GM12878 (cell line): Measurements from ENCODE around the gene DCTN2. TPM values are rescaled to one million over a fixed set of nuclear protein-coding genes. Genes with fewer than 3 reads are reported as not detected.

ENCODE experiments used
- ATAC-seq: fragments of 200-7000 bp; cut with Tn5 transposase; 3 replicates; pipeline ENCODE4 v1.9.1; 2020; ENCODE audit warnings: mild to moderate bottlenecking, moderate library complexity
- BruUV-seq: library from RNA; stranded (reverse); fragments of 400-500 nt; replicated peaks from 2 replicates; lab custom pipeline; 2021; lab: Mats Ljungman, UMichigan
- CTCF ChIA-PET: fragments of 300-600 bp; sonication (Branson Sonifier 250); formaldehyde crosslinking; extraction: SDS; loops from one replicate; lab custom pipeline; 2021; ENCODE audit warnings: inconsistent platforms; lab: Yijun Ruan, JAX
- POLR2A ChIA-PET: fragments of 350-600 bp; formaldehyde crosslinking; extraction: SDS; loops from one replicate; lab custom pipeline; 2021; ENCODE audit warnings: inconsistent platforms; lab: Charles Lee
- RAD21 ChIA-PET: fragments of 300-600 bp; sonication (Branson Sonifier 250); formaldehyde crosslinking; loops from one replicate; lab custom pipeline; 2023; ENCODE audit warnings: antibody characterized with exemption; ENCODE audit not compliant: unreplicated experiment; lab: Charles Lee
- SMC1A ChIA-PET: fragments of 300-600 bp; sonication (Branson Sonifier 250); formaldehyde crosslinking; loops from one replicate; lab custom pipeline; 2023; ENCODE audit not compliant: unreplicated experiment, uncharacterized antibody; lab: Charles Lee
- DNase-seq: peaks from one replicate; pipeline ENCODE4 v3.0.0-alpha.2; 2011; ENCODE audit warnings: low read depth, low spot score
- FAIRE-seq: peaks from 3 replicates; lab custom pipeline; 2011; peaks lifted over from hg19 to GRCh38; lab: Jason Lieb, UNC
- H2AFZ ChIP-seq: 2 replicates; pipeline ENCODE4 v1.6.0; 2011; ENCODE audit warnings: low read depth, low read length, control low read depth; ENCODE audit not compliant: control insufficient read depth
- H3K27ac ChIP-seq: 2 replicates; pipeline ENCODE4 v1.5.1; 2011; ENCODE audit warnings: control low read depth; ENCODE audit not compliant: control insufficient read depth, insufficient read depth
- H3K27me3 ChIP-seq, 2 experiments: replicated peaks in 1 of 2; 2 replicates each; pipeline versions ENCODE4 v1.6.0 to v1.6.1; 2011; ENCODE audit warnings: low read length in 1 of 2; ENCODE audit not compliant: control insufficient read depth in 2 of 2, insufficient read depth in 2 of 2
- H3K36me3 ChIP-seq, 2 experiments: 2 replicates each; pipeline ENCODE4 v1.5.1; 2011; ENCODE audit warnings: low read length in 1 of 2; ENCODE audit not compliant: control insufficient read depth in 2 of 2, insufficient read depth in 2 of 2
- H3K4me1 ChIP-seq: 2 replicates; pipeline ENCODE4 v1.6.1; 2011; ENCODE audit warnings: mild to moderate bottlenecking, low read length, moderate library complexity, mixed read lengths; ENCODE audit not compliant: control insufficient read depth, insufficient read depth
- H3K4me2 ChIP-seq: 2 replicates; pipeline ENCODE4 v1.6.0; 2011; ENCODE audit warnings: control low read depth; ENCODE audit not compliant: control insufficient read depth, insufficient read depth
- H3K4me3 ChIP-seq: fragments of 200-600 bp; sonication (generic); 2 replicates; pipeline ENCODE4 v1.5.1; 2016
- H3K79me2 ChIP-seq: 2 replicates; pipeline ENCODE4 v1.6.0; 2011; ENCODE audit warnings: low read length; ENCODE audit not compliant: control insufficient read depth, insufficient read depth
- H3K9ac ChIP-seq: 2 replicates; pipeline ENCODE4 v1.8.0; 2011; ENCODE audit warnings: low read length, control low read depth, mixed read lengths; ENCODE audit not compliant: control insufficient read depth, insufficient read depth
- H3K9me3 ChIP-seq: replicated peaks from 3 replicates; pipeline ENCODE4 v1.5.1; 2011; ENCODE audit warnings: mild to moderate bottlenecking, low read length; ENCODE audit not compliant: control insufficient read depth, insufficient read depth
- H4K20me1 ChIP-seq: 2 replicates; pipeline ENCODE4 v1.6.0; 2011; ENCODE audit not compliant: control insufficient read depth, insufficient read depth
- BMI1 ChIP-seq: fragments of 450-650 bp; IDR thresholded peaks from 2 replicates; pipeline ENCODE4 v1.6.1; 2016; ENCODE audit warnings: mild to moderate bottlenecking, moderate library complexity, borderline replicate concordance
- FOXK2 ChIP-seq: fragments of 450-650 bp; IDR thresholded peaks from 2 replicates; pipeline ENCODE4 v1.6.1; 2017; ENCODE audit warnings: mild to moderate bottlenecking, moderate library complexity
- NBN ChIP-seq: fragments of 450-650 bp; IDR thresholded peaks from 2 replicates; pipeline ENCODE4 v1.6.1; 2016
- TCF12 ChIP-seq: IDR thresholded peaks from 2 replicates; pipeline ENCODE4 v1.6.1; 2011; ENCODE audit warnings: low read depth, mild to moderate bottlenecking, low read length
- WGBS: methylation state at CpG from one replicate; pipeline ENCODE4 v1.1.6; 2016; ENCODE audit warnings: low lambda C conversion rate; ENCODE audit not compliant: insufficient replicate concordance, insufficient coverage; ENCODE audit errors: missing lambda C conversion rate; 5-methylcytosine and 5-hydroxymethylcytosine counted together
- in situ Hi-C: fragments of 300-500 bp; cut with MboI; formaldehyde crosslinking; loops from 9 replicates; pipeline ENCODE4 v1.14.3; 2018; ENCODE audit warnings: mixed read lengths
- intact Hi-C: fragments of 100-400 bp; cut with micrococcal nuclease; formaldehyde crosslinking; loops from one replicate; pipeline ENCODE4 v1.14.2; 2022; ENCODE audit not compliant: unreplicated experiment
- polyA plus RNA-seq, 11 experiments: library from polyadenylated mRNA; depleted of rRNA in 4 of 11; unstranded in 6 of 11; stranded (reverse) in 5 of 11; fragments of >200 nt; fragmentation: Nextera tagmentation in 4 of 11; fragmentation: Illumina TruSeq in 1 of 11; extraction: Ambion mirVana in 4 of 11; extraction: Trizol in 1 of 11; gene quantifications; 1 replicate in 1 of 11; 2 replicates in 10 of 11; pipeline versions ENCODE4 v1.2.1 to v1.2.3, GENCODE V29; 2011 to 2016; ENCODE audit warnings: inconsistent platforms in 2 of 11, missing spikeins in 2 of 11, low read depth in 1 of 11
- total RNA-seq, 4 experiments: library from RNA; depleted of rRNA in 3 of 4; stranded (reverse); fragments of >200 nt in 3 of 4; fragmentation: Illumina TruSeq in 1 of 4; extraction: Trizol in 1 of 4; gene quantifications; 2 replicates each; pipeline versions ENCODE4 v1.2.1 to v1.2.3, GENCODE V29; 2013 to 2021
- TF ChIP-seq, protein P1 (sequence below): fragments of 450-650 bp; IDR thresholded peaks from 2 replicates; pipeline ENCODE4 v1.6.1; 2017; ENCODE audit warnings: mild to moderate bottlenecking, moderate library complexity
- TF ChIP-seq, protein P2 (sequence below): fragments of 450-650 bp; formaldehyde crosslinking; IDR thresholded peaks from 2 replicates; pipeline ENCODE4 v1.4.0; 2022; ENCODE audit warnings: mild to moderate bottlenecking, moderate library complexity
- TF ChIP-seq, protein P3 (sequence below): fragments of 450-650 bp; IDR thresholded peaks from 2 replicates; pipeline ENCODE4 v1.6.1; 2016; ENCODE audit warnings: mild to moderate bottlenecking, moderate library complexity, borderline replicate concordance

DCTN2 gene
- total and polyA plus RNA-seq, 10 of the 15 experiments (the other 5 are each of a cell fraction or from before 2014, with no cell fraction given), result 32.3 to 171 (median 100) TPM

DNA sequence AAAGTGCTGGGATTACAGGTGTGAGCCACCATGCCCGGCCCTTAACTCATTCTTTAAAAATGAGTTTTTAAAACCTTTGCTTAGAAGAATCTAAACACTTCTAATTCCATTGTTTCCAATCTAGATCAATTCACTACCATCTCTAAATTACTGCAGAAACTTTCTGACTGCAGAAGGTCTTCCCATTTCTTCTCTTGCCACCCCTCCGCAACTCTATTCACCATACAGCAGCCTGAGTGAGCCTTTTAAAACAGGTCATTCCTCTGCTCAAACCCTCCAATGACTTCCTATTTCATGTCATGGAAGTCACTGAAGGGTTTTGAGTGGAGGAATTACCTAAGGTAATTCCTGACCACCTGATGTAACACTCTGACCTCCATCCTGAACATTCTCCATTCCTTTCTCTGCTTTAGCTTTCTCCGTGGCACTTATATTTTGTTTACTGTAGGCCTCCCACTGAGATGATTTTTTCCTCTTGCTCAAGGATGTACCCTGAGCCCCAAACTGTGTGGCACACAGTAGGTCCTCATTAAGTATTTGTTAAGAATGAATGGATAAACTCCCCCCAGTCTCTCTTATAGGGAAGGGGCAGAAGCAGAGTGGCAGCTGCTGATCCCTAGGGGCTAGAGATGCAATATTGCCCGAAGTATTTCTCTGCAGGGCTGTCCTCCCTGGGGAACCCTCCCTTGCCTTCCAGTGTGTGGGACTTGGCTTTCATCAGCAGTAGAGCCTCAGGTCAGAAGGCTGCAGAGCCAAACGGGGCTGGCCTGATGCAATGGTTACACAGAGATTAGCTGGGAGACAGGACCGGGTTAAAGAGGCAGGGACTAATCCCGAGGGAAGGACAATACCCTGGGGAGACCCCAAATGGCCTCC, 27.8 kb downstream of the DCTN2 start (continued):
- TF ChIP-seq, protein P1, sequence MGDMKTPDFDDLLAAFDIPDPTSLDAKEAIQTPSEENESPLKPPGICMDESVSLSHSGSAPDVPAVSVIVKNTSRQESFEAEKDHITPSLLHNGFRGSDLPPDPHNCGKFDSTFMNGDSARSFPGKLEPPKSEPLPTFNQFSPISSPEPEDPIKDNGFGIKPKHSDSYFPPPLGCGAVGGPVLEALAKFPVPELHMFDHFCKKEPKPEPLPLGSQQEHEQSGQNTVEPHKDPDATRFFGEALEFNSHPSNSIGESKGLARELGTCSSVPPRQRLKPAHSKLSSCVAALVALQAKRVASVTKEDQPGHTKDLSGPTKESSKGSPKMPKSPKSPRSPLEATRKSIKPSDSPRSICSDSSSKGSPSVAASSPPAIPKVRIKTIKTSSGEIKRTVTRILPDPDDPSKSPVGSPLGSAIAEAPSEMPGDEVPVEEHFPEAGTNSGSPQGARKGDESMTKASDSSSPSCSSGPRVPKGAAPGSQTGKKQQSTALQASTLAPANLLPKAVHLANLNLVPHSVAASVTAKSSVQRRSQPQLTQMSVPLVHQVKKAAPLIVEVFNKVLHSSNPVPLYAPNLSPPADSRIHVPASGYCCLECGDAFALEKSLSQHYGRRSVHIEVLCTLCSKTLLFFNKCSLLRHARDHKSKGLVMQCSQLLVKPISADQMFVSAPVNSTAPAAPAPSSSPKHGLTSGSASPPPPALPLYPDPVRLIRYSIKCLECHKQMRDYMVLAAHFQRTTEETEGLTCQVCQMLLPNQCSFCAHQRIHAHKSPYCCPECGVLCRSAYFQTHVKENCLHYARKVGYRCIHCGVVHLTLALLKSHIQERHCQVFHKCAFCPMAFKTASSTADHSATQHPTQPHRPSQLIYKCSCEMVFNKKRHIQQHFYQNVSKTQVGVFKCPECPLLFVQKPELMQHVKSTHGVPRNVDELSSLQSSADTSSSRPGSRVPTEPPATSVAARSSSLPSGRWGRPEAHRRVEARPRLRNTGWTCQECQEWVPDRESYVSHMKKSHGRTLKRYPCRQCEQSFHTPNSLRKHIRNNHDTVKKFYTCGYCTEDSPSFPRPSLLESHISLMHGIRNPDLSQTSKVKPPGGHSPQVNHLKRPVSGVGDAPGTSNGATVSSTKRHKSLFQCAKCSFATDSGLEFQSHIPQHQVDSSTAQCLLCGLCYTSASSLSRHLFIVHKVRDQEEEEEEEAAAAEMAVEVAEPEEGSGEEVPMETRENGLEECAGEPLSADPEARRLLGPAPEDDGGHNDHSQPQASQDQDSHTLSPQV, result no peak
- TF ChIP-seq BMI1 (no peak), NBN (no peak), FOXK2 (no peak)

DNA sequence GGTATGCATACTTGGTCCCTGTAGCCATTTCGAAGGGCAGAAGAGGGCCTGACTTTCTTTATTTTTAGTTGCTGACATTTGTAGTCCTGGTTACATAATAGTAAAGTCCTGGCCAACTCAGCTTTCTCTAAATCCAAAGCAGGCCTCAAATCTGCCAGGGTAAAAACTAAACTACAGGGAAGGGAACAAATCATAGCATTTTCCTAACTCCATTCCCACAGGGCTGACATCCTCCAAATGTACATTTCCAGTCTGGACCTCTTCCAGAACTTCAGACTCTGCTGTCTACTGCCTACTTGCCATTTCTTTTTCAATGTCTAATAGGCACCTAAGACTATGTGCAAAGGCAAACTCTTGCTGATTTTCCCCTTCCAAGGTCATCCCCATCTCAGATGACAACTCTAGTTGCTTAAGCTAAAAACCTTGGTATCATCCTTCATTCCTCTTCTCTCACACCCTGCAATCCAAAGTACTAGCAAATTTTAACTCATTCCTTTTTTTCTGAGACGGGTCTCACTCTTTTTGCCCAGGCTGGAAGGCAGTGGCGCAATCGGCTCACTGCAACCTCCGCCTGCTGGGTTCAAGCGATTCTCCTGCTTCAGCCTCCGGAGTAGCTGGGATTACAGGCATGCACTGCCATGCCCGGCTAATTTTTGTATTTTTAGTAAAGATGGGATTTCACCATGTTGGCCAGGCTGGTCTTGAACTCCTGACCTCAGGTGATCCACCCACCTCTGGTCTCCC, 28.6 kb downstream of the DCTN2 start:
- ChIA-PET RAD21 (no interaction called here), POLR2A (interaction anchor here (0.8 to 1.3 kb wide), 2 partner anchors 27 to 38 kb away, joined by 4 to 5 read pairs; partner anchors contain the start of gene ARHGAP9), SMC1A (interaction anchor here (1.6 kb wide), 1 partner anchor 88 kb away, joined by 3 read pairs; no protein-coding TSS in a partner anchor), CTCF (interaction anchor here (1.2 to 4.0 kb wide), 3 partner anchors 38 to 238 kb away, joined by 3 to 13 read pairs (median 3); partner anchors contain the start of gene ARHGAP9)
- Histone ChIP-seq H3K36me3 (peaks cover 22 to 33% of the 10 kb centered on the region in 2 experiments), H3K4me3 (peak overlapping the region; percentile 98), H2AFZ (no peak overlapping the region), H3K4me2 (peak overlapping the region; percentile 61), H3K9me3 (no peaks in the 10 kb centered on the region), H3K79me2 (peaks cover 32% of the 10 kb centered on the region), H3K9ac (no peak overlapping the region), H3K4me1 (peaks cover 13% of the 10 kb centered on the region), H3K27me3 (no peaks in the 10 kb centered on the region), H3K27ac (no peak overlapping the region), H4K20me1 (peaks cover 4% of the 10 kb centered on the region; the same call in 1 of the 2 replicates)
- no TSS peak for BruUV-seq
- WGBS, result 90% methylated on average over 8 of the region's 8 CpGs
- intact Hi-C loops (no loop called here), in situ Hi-C loops (no loop called here)
- FAIRE-seq (peak; percentile 31), DNase-seq (no peak), ATAC-seq (no peak)
- TF ChIP-seq FOXK2, result no peak
- TF ChIP-seq, protein P2, sequence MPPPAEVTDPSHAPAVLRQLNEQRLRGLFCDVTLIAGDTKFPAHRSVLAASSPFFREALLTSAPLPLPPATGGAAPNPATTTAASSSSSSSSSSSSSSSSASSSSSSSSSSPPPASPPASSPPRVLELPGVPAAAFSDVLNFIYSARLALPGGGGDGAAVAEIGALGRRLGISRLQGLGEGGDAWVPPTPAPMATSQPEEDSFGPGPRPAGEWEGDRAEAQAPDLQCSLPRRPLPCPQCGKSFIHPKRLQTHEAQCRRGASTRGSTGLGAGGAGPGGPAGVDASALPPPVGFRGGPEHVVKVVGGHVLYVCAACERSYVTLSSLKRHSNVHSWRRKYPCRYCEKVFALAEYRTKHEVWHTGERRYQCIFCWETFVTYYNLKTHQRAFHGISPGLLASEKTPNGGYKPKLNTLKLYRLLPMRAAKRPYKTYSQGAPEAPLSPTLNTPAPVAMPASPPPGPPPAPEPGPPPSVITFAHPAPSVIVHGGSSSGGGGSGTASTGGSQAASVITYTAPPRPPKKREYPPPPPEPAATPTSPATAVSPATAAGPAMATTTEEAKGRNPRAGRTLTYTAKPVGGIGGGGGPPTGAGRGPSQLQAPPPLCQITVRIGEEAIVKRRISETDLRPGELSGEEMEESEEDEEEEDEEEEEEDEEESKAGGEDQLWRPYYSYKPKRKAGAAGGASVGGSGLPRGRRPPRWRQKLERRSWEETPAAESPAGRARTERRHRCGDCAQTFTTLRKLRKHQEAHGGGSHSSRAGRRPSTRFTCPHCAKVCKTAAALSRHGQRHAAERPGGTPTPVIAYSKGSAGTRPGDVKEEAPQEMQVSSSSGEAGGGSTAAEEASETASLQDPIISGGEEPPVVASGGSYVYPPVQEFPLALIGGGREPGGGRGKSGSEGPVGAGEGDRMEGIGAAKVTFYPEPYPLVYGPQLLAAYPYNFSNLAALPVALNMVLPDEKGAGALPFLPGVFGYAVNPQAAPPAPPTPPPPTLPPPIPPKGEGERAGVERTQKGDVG (CRISPR knock-in tag), result no peak
- no peak for TF ChIP-seq TCF12
- TF ChIP-seq, protein P3, sequence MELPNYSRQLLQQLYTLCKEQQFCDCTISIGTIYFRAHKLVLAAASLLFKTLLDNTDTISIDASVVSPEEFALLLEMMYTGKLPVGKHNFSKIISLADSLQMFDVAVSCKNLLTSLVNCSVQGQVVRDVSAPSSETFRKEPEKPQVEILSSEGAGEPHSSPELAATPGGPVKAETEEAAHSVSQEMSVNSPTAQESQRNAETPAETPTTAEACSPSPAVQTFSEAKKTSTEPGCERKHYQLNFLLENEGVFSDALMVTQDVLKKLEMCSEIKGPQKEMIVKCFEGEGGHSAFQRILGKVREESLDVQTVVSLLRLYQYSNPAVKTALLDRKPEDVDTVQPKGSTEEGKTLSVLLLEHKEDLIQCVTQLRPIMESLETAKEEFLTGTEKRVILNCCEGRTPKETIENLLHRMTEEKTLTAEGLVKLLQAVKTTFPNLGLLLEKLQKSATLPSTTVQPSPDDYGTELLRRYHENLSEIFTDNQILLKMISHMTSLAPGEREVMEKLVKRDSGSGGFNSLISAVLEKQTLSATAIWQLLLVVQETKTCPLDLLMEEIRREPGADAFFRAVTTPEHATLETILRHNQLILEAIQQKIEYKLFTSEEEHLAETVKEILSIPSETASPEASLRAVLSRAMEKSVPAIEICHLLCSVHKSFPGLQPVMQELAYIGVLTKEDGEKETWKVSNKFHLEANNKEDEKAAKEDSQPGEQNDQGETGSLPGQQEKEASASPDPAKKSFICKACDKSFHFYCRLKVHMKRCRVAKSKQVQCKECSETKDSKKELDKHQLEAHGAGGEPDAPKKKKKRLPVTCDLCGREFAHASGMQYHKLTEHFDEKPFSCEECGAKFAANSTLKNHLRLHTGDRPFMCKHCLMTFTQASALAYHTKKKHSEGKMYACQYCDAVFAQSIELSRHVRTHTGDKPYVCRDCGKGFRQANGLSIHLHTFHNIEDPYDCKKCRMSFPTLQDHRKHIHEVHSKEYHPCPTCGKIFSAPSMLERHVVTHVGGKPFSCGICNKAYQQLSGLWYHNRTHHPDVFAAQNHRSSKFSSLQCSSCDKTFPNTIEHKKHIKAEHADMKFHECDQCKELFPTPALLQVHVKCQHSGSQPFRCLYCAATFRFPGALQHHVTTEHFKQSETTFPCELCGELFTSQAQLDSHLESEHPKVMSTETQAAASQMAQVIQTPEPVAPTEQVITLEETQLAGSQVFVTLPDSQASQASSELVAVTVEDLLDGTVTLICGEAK, result no peak
